Hepatocyte (in vitro differentiated cells): ENCODE measurements around the gene DIP2C. TPM values are rescaled to one million over a fixed set of nuclear protein-coding genes. Genes with fewer than 3 reads are reported as not detected.

Experiments
- DNase-seq: peaks from one replicate; pipeline ENCODE4 v3.0.0-alpha.2; 2016; ENCODE audit warnings: low spot score
- H2AFZ ChIP-seq: fragments of 200-600 bp; sonication (generic); 2 replicates; pipeline ENCODE4 v1.6.0; 2016; ENCODE audit warnings: antibody characterized with exemption, mild to moderate bottlenecking
- H3K27ac ChIP-seq: fragments of 200-600 bp; sonication (generic); 2 replicates; pipeline ENCODE4 v1.5.1; 2016; ENCODE audit warnings: mild to moderate bottlenecking
- H3K27me3 ChIP-seq: fragments of 200-600 bp; sonication (generic); 2 replicates; pipeline ENCODE4 v1.6.1; 2016
- H3K36me3 ChIP-seq: fragments of 200-600 bp; sonication (generic); replicated peaks from 2 replicates; pipeline ENCODE4 v1.5.1; 2016; ENCODE audit warnings: low read depth; ENCODE audit not compliant: insufficient read depth
- H3K4me1 ChIP-seq: fragments of 200-600 bp; sonication (generic); 2 replicates; pipeline ENCODE4 v1.5.1; 2016; ENCODE audit warnings: mild to moderate bottlenecking, moderate library complexity; ENCODE audit not compliant: insufficient read depth
- H3K4me2 ChIP-seq: fragments of 200-600 bp; sonication (generic); 2 replicates; pipeline ENCODE4 v1.6.0; 2016
- H3K4me3 ChIP-seq: fragments of 200-600 bp; sonication (generic); 2 replicates; pipeline ENCODE4 v1.5.1; 2016; ENCODE audit warnings: mild to moderate bottlenecking
- H3K79me2 ChIP-seq: fragments of 200-600 bp; sonication (generic); 2 replicates; pipeline ENCODE4 v1.6.0; 2017; ENCODE audit warnings: mild to moderate bottlenecking
- H3K9me2 ChIP-seq: fragments of 200-600 bp; sonication (generic); replicated peaks from 2 replicates; pipeline ENCODE4 v1.6.0; 2017; ENCODE audit warnings: mild to moderate bottlenecking; ENCODE audit not compliant: insufficient read depth
- H3K9me3 ChIP-seq: fragments of 200-600 bp; sonication (generic); 2 replicates; pipeline ENCODE4 v1.5.1; 2016; ENCODE audit warnings: low read depth, mild to moderate bottlenecking
- H4K20me1 ChIP-seq: fragments of 200-600 bp; sonication (generic); 2 replicates; pipeline ENCODE4 v1.6.0; 2016; ENCODE audit warnings: mild to moderate bottlenecking; ENCODE audit not compliant: insufficient read depth, poor library complexity, severe bottlenecking
- CTCF ChIP-seq: fragments of 200-600 bp; sonication (generic); IDR thresholded peaks from 2 replicates; pipeline ENCODE4 v1.5.1; 2016; ENCODE audit warnings: antibody characterized with exemption, mild to moderate bottlenecking; ENCODE audit not compliant: poor library complexity
- EZH2 ChIP-seq: fragments of 200-600 bp; sonication (generic); IDR thresholded peaks from 2 replicates; pipeline ENCODE4 v1.6.1; 2016; ENCODE audit warnings: antibody characterized with exemption, mild to moderate bottlenecking, borderline replicate concordance
- EZH2phosphoT487 ChIP-seq: fragments of 200-600 bp; sonication (generic); IDR thresholded peaks from one replicate; pipeline ENCODE4 v1.6.1; 2018; ENCODE audit warnings: antibody characterized with exemption, mild to moderate bottlenecking, low read depth, moderate library complexity; ENCODE audit not compliant: unreplicated experiment, severe bottlenecking
- WGBS: methylation state at CpG from one replicate; pipeline ENCODE4 v1.1.6; 2016; ENCODE audit warnings: low lambda C conversion rate; ENCODE audit errors: missing lambda C conversion rate; 5-methylcytosine and 5-hydroxymethylcytosine counted together
- polyA plus RNA-seq: library from polyadenylated mRNA; unstranded; fragments of >200 nt; fragmentation: Nextera tagmentation; extraction: Ambion mirVana; gene quantifications from 2 replicates; pipeline ENCODE4 v1.2.1, GENCODE V29; 2016
- total RNA-seq: library from RNA; depleted of rRNA; stranded (reverse); fragments of >200 nt; gene quantifications from 2 replicates; pipeline ENCODE4 v1.2.3, GENCODE V29; 2014

Gene DIP2C
- total and polyA plus RNA-seq, 2 experiments from 2014 or later, result 11.1 to 12.8 TPM

GRCh38 chr10:482848-483247 lies 206.6 kb downstream of the DIP2C start:
- no peak overlapping the region for H2AFZ ChIP-seq
- H3K27me3 ChIP-seq, result no peaks in the 10 kb centered on the region
- H3K4me1 ChIP-seq, result no peaks in the 10 kb centered on the region
- no peaks in the 10 kb centered on the region for H3K36me3 ChIP-seq
- peaks cover 5% of the 10 kb centered on the region for H3K79me2 ChIP-seq
- no peak overlapping the region for H3K27ac ChIP-seq
- H3K9me2 ChIP-seq, result no peaks in the 10 kb centered on the region
- no peak for DNase-seq
- H3K4me2 ChIP-seq, result no peak overlapping the region
- 92% methylated on average over 10 of the region's 10 CpGs for WGBS
- no peak overlapping the region for H3K4me3 ChIP-seq
- TF ChIP-seq EZH2 (no peak), EZH2phosphoT487 (no peak), CTCF (no peak)
- H3K9me3 ChIP-seq, result no peaks in the 10 kb centered on the region
- peaks cover 6% of the 10 kb centered on the region for H4K20me1 ChIP-seq

GRCh38 chr10:482051-482501 lies 207.4 kb downstream of the DIP2C start:
- Histone ChIP-seq H3K27ac (no peak overlapping the region), H4K20me1 (peaks cover 6% of the 10 kb centered on the region), H3K4me1 (no peaks in the 10 kb centered on the region), H3K27me3 (no peaks in the 10 kb centered on the region), H3K36me3 (no peaks in the 10 kb centered on the region), H2AFZ (no peak overlapping the region), H3K9me2 (no peaks in the 10 kb centered on the region), H3K4me3 (no peak overlapping the region), H3K9me3 (no peaks in the 10 kb centered on the region), H3K4me2 (no peak overlapping the region), H3K79me2 (peaks cover 4% of the 10 kb centered on the region)
- WGBS, result 90% methylated on average over 16 of the region's 16 CpGs
- no peak for DNase-seq
- TF ChIP-seq EZH2, result no peak
- no peak for TF ChIP-seq CTCF
- TF ChIP-seq EZH2phosphoT487, result no peak

- peaks cover 6% of the 10 kb centered on the region for H4K20me1 ChIP-seq
- no peaks in the 10 kb centered on the region for H3K36me3 ChIP-seq
- no peaks in the 10 kb centered on the region for H3K4me1 ChIP-seq
- DNase-seq, result no peak
- H3K79me2 ChIP-seq, result peaks cover 4% of the 10 kb centered on the region
- no peak overlapping the region for H3K4me2 ChIP-seq
- H3K4me3 ChIP-seq, result no peak overlapping the region
- no peaks in the 10 kb centered on the region for H3K9me2 ChIP-seq
- no peak overlapping the region for H2AFZ ChIP-seq
- H3K27me3 ChIP-seq, result no peaks in the 10 kb centered on the region
- H3K27ac ChIP-seq, result no peak overlapping the region
- no peaks in the 10 kb centered on the region for H3K9me3 ChIP-seq
- TF ChIP-seq EZH2 (no peak), EZH2phosphoT487 (no peak), CTCF (no peak)
- WGBS, result 93% methylated on average over 14 of the region's 15 CpGs
Observed at GRCh38 chr10:481628-482027, 207.8 kb downstream of the DIP2C start.
